Stimulated activated CD4-positive, alpha-beta T cell treated with anti-CD3 and anti-CD28 coated beads, Interleukin-2, amount 100 ng/mL, for 48 hours (primary cell): ENCODE data around the gene ANGPTL8.

Experiments
- DNase-seq, 2 donors: peaks; one replicate each; pipeline ENCODE4 v3.0.0-alpha.2; 2020

The ANGPTL8 gene

DNA sequence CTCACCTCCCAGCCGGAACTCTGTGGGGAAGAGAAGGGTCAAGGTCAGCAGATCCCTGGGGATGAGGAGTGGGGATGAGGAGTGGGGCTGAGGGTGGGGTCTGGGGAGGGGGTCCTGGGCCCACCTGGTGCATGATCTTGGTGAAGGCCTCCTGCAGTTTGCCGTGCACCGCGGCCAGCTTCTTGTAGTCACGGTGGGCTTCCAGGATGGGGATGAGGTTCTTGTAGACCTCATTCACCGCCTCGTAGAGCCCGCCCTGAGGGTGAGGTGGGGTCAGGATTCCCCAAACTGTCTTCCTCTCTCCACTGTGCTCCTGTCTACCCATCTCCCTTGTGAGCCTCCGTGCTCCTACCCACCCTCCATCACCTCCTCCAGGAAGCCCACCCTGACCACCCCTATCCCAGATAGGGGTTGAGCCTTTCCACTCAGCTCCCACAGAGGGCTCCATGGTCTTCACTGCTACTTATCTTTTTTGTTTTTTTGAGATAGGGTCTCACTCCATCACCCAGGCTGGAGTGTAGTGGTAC lies 35.3 kb upstream of the ANGPTL8 start:
- DNase-seq, result no peak

DNA sequence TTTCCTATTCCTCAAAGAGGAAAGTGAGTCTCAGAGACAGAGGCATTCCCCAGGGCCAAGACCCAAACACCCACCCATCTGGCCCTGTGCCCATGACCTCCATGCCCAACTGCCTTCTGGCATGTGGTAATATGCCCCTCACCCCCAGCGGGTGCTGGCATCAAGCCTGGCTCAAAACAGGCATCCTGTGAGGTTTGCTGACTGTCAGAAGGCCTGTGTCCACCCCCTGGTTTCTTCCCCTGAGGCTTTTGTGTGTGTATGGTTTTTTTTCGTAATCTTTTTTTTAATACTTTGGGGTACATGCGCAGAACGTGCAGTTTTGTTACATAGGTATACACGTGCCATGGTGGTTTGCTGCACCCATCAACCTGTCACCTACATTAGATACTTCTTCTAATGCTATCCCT lies 34.5 kb upstream of the ANGPTL8 start:
- DNase-seq, result no peak

DNA sequence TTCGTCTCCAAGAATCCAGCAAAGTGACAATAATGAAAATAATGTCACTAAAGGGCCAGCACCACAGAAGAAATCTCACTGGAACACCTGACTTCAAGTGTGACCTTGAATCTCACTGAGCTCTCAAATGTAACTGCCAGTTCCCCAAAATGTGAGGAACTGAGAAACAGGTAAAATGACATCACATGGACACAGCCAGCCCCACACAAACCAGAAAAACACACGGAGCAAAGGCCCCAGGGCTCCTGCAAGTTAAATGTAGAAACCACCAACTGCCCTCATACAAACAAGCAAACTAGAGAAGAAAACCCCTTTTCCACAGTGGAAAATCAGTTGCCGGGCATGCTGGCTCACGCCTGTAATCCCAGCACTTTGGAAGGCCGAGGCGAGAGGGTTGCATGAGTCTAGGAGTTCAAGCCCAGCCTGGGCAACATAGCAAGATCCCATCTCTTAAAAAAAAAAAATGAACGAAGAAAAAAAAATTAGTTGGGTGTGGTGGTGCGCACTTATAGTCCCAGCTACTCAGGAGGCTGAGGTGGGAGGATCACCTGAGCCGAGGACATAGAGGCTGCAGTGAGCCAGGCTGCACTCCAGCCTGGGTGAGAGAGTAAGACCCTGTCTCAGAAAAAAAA lies 33.4 kb upstream of the ANGPTL8 start:
- no peak for DNase-seq

DNA sequence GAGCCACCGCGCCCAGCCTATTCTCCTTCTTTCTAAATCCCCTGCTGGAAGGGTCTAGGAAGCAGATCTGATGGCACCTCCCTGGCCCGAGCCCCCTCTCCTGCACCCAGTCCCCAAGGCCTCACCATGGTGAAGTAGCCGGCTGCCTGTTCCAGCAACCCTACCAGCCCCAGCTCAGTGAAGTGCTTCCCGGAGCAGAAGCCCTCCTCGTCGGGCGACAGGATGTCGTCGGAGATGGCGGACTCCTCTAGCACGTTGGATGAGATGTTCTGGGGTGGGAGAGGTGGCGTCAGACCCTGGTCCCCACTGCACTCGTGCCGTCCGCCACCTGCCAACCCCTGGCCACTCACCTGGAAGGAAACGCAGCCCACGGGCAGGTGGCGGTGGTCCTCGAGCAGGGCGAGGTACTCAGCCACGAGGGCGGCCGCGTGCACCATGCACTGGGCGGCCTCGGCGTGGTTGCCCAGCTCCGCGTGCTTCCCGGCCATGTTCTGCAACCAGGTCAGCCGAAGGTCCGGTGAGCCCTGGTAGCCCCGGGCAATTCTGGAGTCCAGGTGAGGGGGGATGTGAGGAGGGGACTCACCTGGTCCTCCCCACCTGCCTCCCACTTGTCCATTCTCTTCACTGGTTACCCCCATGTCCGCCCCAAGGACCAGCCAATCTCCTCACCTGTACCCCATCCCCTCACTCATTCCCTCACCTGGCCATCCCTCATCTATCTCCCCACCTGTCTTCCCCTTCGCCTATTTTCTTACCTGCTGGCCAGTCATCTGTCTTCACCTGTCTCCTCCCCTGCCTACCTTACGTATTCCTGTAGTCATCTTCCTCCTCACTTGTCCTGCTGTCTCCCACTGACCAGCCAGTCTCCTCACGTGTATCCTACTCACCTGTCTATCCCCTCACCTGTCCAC lies 30.6 kb upstream of the ANGPTL8 start:
- DNase-seq, result no peak

DNA sequence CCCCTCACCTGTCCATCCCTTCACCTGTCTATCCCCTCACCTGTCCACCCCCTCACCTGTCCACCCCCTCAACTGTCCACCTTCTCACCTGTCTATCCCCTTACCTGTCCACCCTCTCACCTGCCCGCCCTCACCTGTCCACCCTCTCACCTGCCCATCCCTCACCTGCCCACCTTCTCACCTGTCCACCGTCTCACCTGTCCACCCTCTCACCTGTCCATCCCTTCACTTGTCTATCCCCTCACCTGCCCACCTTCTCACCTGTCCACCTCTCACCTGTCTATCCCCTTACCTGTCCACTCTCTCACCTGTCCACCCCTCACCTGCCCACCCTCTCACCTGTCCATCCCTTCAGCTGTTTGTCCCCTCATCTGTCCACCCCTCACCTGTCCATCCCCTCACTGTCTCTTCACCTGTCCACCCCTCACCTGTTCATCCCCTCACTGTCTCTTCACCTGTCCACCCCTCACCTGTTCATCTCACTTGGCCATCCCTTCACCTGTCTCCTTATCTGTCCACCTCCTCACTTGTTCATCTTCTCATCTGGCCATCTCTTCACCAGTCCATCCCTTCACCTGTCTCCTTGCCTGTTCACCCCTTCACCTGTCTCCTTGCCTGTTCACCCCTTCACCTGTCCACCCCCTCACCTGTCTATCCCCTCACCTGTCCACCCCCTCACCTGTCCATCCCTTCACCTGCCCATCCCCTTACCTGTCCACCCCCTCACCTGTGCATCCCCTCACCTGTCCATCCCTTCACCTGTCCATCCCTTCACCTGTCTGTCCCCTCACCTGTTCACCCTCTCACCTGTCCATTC lies 29.4 kb upstream of the ANGPTL8 start:
- DNase-seq, result no peak

DNA sequence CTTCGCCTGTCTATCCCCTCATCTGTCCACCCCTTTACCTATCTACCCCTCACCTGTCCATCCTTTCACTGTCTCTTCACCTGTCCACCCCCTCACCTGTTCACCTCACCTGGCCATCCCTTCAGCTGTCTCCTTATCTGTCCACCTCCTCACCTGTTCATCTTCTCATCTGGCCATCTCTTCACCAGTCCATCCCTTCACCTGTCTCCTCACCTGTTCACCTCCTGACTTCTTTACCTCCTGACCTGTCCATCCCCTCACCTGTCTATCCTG lies 28.8 kb upstream of the ANGPTL8 start:
- no peak for DNase-seq

DNA sequence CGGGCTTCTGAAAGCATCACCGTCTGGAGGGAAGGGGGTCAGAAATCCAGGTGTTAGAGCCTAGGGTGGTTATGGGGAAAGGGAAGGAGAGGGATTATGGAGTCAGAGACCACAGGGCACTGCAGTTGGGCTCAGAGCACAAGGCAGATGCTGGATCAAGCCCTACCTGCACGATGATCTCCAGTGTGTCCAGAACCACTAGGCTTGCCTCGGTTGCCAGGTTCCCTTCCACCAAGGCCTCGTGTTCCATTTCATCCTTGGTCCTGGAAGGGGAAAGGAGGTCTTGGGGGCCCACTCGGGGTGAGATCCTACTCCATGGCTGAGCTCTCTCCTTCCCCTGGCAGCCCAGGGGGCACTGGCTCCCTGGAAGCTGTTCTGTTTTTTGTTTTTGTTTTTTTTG lies 25.0 kb upstream of the ANGPTL8 start:
- no peak for DNase-seq

DNA sequence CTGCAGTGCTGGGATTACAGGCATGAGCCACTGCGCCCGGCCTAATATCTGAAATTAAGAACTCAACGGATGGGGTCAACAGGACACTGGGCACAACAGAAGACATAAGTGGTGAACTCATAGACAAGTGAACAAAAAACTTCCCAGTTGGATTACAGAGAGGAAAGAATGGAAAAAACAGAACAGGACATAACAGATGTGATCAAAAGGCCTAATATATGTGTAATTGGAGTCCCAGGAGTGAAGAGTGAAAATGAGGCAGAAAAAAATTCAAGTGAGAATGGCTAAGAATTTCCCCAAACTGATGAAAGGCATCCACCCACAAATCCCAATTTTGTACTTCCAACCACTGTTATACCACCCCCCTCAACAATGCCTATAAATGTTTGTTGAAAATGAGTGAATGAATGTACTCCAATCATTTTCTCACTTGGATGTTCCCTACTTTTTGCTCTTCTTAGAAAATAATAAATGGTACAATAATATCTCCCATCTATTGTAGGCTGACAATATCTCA lies 18.3 kb upstream of the ANGPTL8 start:
- no peak for DNase-seq

DNA sequence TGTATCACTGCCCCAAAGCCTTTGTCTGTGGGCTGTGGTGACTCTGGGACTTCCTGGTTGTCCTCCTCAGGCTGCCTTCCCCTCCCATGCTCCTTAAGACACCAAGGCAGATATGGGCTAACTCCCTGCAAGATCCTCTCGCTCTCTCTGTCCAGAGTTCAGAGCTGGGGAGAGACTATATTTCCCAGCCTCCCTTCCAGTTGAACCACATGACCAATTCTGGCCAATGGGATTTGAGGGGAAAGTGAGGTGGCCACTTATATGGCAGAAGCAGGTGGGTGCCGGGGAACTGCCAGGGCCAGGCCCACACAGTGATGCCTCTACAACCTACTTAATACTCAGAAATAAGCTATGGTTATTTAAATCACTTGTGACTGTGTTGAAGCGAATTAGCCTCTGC lies 16.2 kb upstream of the ANGPTL8 start:
- no peak for DNase-seq

DNA sequence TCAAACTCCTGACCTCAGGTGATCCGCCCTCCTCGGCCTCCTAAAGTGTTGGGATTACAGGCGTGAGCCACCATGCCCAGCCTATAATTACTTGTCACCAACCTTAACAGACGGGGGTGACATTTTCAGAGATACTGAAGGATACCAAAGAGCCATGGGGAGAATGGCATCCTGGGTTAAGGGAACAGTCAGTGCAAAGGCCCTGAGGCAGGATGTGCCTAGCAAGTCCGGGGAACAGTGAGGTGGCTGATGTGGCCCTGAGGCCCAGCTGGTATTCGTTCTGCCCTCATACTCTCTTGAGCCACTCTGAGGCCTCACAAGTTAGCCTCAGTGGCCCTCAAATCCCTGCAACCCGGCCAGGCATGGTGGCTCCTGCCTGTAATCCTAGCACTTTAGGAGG lies 15.0 kb upstream of the ANGPTL8 start:
- DNase-seq, result no peak

DNA sequence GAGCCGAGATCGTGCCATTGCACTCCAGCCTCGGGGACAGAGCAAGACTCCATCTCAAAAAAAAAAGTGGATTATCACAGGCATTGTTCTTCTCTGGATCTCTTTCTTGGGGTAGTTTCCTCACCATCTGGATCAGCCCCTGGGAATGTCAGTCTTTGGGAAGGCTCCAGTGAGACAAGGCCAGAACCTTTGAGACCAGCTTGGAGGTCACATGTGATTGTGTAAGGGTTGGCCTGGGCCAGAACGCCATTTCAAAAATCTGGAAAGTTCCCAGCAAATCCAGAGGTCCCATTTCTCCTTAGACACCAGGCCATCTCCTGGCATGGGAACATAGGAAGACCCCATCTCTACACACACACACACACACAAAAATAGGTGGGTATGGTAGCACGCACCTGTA lies 14.2 kb upstream of the ANGPTL8 start:
- no peak for DNase-seq

DNA sequence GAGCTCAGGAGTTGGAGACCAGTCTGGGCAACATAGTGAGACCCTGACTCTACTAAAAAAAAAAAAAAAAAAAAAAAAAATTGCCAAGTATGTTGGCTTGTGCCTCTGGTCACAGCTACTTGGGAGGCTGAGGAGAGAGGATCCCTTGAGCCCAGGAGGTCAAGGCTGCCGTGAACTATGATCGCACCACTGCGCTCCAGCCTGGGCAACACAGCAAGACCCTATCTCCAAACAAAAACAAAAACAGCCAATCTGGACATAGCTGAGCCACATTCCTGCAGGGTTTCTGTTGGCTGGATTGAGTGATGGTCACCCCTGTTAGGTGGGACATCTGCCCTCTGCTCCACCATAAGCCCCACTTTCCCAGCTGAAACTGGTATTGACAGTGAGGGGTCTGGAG lies 13.6 kb upstream of the ANGPTL8 start:
- no peak for DNase-seq

DNA sequence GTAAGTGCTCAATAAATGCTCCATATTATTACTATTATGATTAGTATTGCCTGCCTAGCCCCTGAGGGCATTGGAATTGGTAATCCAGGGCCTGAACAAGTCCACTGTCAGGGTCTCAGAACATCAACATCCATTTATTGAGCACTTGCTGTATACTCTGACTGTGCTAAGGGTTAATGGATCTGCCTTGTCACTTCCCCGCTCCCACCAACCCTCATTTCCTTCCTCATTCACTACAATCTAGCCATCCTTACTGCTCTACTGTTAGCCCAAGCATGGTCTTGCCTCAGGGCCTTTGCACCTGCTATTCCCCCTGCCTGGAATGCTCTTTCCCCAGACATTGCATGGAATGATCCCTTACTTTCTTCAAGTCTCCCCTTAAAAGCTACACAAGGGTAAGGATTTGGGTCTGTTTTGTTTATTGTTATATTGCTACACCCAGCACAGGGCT lies 12.7 kb upstream of the ANGPTL8 start:
- DNase-seq, result no peak

DNA sequence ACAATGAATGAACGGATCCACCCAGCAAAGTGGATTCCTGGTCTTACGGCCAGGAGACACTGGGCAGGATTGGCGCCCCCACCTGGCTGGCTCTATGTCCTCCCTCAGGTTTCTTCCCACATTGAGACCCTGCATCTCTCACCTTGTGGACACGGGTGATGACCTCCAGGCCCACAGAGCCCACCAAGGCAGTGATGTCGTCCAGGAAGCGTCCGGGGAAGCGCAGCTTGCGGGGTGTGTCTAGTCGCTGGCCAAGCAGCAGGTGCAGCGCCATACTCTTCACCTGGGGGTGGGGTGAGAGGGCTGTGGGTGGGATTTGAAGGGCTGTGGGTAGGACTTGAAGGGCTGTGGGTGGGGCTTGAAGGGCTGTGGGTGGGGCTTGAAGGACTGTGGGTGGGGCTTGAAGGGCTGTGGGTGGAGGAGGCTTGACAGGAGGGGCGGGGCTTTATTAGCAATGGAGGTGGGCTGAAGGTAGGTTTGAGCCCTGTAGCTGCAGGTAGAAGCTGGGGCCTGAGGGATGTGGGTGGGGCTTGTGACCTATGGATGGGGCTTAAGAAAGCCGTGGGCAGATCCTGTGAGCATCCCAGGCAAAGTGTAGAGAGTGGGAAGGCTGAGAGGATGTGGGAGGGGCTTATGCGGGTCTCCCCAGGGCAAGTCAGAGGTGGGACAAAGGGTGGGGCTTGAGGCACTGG lies 12.1 kb upstream of the ANGPTL8 start:
- DNase-seq, result no peak

DNA sequence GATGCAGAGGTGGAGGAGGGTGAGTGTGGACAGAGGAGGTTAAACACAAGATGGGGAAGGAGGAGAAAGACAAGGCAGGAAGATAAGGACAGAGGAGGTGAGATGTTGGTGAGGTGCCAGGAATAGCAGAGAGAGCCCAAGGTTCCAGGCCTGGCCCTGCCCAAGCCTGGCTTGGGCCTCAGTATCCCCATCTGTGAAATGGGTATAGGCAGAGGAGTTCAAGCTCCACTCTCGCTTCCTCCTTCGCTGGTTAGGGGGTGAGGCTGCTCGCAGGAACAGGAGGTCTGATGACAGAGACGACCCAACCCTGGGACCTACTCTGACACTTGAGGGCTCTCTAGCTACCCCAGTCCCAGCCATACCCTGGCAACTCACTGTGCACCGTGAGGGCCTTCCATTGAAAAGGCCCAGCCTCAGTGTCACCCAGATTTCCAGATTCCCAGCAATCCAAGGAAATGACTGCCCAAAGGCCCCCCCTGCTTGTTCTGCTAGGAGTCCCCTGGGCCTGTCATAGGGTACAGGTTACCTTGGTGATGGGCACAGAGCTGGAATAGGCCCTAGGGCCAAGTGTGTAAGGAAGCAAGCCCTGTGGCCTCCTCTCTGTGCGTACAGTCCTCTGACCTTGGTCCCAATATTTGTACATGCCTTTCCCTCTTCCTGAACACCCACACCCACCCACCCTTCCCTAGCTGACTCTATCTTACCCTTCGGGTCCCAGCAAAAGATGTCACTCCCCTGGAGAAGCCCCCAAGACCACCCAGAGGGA lies 8.6 kb upstream of the ANGPTL8 start:
- no peak for DNase-seq

DNA sequence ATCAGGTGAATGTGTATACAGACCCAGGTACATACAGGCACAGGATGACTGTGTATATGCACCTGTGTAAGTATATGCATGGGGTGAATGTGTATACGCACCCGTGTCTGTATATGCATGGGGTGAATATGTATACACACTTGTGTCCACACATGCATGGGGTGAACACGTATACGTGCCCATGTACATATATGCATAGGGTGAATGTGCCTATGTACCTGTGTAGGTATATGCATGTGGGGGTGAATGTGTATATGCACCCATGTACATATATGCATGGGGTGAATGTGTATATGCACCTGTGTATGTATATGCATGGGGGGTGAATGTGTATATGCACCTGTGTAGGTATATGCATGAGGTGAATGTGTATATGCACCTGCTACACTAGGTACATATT lies 6.9 kb upstream of the ANGPTL8 start:
- DNase-seq, result no peak

DNA sequence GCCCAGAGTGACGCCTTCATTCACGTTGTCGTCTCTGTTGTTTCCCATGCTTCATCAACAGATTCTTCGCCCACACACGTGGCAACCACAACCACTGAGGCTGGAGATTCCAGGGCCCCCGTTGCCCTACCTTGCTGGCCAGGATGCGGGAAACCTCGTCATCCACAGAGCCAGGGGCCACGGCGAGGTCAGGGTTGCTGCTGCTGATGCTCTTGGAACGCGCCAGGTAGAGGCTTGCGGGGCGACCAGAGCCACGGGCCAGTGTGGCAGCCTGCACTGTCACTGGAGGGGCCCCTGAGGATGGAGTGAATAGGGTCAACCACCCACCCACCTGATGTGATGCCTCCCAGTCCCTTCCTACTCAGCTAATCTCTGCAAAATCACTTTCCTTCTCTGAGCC lies 6.3 kb upstream of the ANGPTL8 start:
- no peak for DNase-seq

DNA sequence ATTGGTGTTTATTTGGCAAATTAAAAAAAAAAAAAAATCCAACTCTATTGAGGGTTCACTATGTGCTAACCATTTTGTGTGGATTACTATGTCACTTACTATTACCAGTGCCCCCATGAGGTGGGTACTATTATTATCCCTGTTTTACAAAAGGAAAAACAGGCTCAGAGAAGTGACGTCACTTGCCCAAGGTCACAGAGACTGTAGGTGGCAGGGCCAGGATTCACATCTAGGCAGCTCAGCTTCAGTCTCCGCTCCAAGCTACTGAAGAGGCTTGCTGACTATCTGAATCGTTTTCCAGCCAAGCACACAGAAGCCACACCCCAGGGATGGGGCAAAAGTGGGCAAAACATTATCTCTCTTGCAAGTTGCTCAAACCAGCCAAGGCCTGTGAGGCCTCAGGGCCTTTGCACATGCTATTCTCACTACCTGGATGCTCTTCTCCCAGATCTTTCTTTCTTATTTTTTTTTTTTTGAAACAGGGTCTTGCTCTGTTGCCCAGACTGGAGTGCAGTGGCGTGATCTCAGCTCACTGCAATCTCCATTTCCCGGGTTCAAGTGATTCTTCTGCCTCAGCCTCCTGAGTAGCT lies 4.8 kb upstream of the ANGPTL8 start:
- no peak for DNase-seq

DNA sequence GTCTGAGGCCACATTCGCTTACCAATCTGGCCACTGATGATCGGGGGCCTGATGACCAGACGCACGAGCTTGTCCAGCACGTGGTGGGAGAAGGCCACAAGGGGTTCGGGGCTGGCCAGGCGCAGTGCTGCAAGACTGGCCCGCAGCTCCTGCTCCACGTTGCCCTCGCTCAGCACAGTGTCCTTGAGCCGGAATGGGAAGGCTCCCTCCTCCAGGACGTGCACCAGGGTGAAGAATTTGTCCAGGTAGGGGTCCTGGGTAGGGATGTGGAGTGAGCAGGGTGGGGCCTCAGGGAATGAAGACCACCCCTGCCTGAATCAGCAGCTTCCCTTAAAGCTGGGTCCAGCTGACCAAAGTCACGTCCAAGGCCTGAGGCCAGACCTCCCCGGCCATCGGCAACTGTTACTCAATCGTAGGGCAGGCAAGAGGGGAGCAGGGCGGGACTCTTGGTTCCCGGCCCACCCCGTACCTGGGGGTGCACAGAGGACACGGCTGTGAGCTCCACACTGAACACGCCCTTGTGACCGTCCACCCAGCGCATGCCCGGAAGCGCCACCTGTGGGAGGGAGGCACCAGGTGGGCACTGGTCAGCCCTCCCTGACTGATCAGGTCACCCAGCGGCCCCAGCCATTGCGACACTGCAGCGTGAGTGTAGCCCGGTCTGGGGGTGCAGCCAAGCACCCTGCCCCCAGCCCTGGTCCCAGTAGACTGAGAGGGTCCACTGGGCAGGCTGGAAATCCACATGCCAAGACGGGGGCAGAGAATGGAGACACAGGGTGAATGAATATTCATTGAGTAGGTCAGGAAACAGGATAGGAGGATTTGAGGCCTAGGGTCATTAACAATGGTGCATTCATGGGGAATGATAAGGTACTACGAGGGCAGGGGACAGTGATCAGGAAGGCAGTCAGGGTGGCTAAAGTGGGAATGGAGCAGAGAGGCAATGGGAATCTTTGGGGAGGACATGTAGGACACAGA lies 2.8 kb upstream of the ANGPTL8 start:
- DNase-seq, result no peak

DNA sequence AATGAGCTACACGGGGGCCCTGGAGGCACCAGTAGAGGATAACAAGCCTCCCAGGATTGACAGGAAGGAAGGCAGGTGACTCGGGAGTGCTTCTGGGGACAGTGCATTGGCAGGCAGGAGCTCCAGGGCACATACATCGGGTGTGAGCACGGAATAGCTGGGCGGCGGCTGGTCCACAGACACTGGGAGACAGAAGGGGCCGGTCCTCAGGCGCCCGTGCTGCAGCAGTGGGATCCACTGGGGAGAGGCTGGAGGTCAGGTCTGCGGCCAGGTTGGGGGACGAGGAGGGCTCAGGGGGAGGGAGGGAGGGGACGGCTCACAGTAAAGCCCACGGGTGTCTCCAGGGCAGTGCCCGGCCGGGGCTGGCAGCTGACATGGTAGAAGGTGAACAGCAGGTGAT lies 2.1 kb upstream of the ANGPTL8 start:
- no peak for DNase-seq
